ENCODE data around the gene PLEK2. TPM values are rescaled to one million over a fixed set of nuclear protein-coding genes. Genes with fewer than 3 reads are reported as not detected.
"Not testable (repeated sequence)": the region's sequence is repeated elsewhere in the genome, so short reads cannot be mapped to it uniquely, and the experiment has no call there.

PLEK2 gene
- polyA plus RNA-seq, 1 donor: 0.62 TPM

DNA sequence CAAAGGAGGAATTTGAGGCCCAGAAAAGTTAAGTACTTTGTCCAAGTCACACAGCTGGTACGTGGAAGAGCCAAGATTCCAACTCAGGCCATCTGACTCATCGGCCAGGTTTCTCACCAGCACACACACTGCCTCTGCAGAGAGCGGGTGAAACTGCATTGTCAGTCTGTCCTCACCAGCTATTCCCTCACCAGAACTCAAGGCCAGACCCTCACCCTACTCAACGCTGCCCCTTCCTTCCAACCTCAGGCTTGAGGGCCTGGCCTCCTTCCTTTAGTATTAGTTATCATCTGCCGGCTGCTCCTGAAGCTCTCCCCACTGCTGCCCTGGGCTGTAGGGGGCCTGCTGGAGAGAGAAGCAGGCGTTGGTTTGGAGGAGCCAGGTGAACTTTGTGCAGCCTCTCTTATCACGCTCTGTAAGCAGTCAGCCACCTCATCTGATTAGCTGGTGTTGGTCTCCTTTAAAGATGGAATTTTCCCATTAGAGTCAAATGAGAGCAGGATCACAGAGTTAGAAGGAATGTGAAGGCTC lies 16.6 kb upstream of the PLEK2 start:
- no peak for DNase-seq

- peak; percentile 73 for DNase-seq
Observed at GRCh38 chr14:67426983-67427606, 15.1 kb upstream of the PLEK2 start.

GRCh38 chr14:67426161-67426560 lies 14.2 kb upstream of the PLEK2 start:
- DNase-seq: no peak

DNA sequence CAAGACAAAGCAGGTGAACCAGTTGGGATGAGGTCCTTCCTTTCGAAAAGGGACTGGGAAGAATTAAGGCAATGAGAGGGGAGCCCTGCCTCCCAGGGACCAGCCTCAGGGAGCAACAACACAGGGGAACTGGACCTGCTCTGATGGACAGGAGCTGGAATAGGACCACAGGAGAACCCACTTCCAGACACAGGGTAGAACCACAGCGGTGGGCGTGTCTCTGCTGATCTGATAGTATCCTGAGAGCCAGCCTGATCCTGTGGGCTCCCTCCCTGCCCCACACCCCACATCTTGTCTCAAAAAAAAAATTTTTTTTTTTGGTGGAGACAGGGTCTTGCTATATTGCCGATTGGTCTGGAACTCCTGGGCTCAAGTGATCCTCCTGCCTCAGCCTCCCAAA lies 13.6 kb upstream of the PLEK2 start:
- DNase-seq: no peak

DNA sequence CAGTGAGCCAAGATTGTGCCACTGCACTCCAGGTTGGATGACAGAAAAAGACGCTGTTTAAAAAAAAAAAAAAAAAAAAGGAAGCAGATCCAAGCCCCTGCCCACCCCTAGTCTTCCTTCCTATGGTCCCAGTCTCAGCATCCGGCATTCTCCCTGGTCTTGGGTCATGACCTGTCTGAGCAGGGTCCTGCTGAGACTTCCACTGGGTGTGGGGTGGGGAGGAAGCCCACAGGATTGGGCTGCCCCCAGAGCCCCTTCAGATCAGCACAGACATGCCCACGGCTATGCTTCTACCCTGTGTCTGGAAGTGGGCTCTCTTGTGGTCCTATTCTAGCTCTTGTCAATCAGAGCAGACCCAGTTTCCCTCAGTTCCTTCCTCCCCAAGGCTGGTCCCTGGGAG lies 12.6 kb upstream of the PLEK2 start:
- DNase-seq: no peak

DNA sequence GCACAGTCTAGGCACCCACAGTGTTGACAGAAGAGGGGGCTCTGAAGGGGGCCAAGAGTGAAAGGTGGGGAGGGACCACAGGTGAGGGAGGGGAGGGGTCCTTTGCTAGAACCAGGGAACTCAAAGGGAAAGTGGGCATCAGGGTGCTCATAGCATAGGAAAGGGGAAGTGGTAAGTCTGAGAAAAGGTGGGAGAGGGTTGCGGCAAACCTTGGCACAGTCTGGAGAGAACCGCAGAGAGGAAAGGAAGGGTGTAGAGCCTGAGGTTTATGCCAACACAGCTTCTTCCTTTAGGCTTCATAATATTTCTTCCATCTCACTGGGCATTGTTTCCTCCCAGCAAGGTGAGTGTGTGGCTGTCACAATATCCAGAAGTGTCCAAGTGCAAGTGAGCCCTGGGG lies 11.5 kb upstream of the PLEK2 start:
- DNase-seq: no peak

- DNase-seq: no peak
Observed at GRCh38 chr14:67421356-67422224, 9.6 kb upstream of the PLEK2 start.

DNA sequence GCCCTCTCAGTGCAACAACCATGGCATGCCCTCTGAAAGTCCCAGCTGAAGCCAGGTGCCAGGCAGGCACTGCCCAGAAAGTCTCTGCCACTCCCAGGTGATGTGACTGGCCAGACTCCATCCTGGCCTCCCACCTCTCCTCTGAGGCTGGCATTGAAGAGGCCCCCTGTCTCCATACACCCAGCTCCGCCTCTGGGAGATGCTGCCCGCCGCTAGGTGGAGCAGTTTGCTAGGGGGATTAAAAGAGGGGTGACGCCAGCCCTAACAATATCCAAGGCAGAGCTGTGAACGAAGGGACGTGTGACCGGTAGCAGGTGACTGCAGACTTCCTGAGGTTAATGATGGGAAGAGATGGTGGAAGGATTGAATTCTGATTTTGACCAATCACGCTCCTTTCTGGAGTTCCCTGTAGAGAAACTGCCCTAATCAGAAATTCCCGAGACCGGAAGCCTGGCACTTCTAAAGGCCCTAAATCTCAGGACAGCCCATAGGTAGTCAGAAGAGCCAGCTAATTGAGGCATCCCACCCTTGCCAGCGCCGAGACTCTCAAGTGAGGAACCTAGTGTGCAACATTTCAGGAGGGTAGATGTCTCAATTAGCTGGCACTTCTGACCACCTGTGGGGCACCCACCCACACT lies 8.3 kb upstream of the PLEK2 start:
- DNase-seq: no peak

GRCh38 chr14:67418401-67419191 lies 6.6 kb upstream of the PLEK2 start:
- DNase-seq: no peak

GRCh38 chr14:67417633-67418032 lies 5.7 kb upstream of the PLEK2 start:
- DNase-seq: no peak

- no peak for DNase-seq
Observed at GRCh38 chr14:67416810-67417209, 4.8 kb upstream of the PLEK2 start.

DNA sequence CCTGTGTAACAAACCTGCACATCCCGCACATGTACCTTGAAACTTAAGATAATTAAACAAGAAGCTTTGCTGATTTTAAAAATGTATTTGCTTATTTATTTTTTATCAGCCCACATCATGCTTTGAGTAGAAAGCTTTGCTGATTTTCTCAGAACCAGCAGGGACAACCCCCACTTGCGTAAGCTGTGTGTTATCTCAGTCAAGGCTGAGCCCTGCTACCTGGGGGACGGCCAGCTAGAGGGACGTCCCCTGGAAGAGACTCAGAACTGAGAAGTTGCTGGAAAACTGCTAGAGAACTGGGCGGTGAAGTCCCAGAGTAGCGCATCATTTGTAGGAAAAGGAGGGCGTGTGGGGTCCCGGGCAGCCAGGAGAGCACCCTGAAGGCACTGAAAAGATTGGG lies 4.1 kb upstream of the PLEK2 start:
- DNase-seq: no peak

- DNase-seq: not testable (repeated sequence)
Observed at GRCh38 chr14:67415610-67416009, 3.6 kb upstream of the PLEK2 start.

DNA sequence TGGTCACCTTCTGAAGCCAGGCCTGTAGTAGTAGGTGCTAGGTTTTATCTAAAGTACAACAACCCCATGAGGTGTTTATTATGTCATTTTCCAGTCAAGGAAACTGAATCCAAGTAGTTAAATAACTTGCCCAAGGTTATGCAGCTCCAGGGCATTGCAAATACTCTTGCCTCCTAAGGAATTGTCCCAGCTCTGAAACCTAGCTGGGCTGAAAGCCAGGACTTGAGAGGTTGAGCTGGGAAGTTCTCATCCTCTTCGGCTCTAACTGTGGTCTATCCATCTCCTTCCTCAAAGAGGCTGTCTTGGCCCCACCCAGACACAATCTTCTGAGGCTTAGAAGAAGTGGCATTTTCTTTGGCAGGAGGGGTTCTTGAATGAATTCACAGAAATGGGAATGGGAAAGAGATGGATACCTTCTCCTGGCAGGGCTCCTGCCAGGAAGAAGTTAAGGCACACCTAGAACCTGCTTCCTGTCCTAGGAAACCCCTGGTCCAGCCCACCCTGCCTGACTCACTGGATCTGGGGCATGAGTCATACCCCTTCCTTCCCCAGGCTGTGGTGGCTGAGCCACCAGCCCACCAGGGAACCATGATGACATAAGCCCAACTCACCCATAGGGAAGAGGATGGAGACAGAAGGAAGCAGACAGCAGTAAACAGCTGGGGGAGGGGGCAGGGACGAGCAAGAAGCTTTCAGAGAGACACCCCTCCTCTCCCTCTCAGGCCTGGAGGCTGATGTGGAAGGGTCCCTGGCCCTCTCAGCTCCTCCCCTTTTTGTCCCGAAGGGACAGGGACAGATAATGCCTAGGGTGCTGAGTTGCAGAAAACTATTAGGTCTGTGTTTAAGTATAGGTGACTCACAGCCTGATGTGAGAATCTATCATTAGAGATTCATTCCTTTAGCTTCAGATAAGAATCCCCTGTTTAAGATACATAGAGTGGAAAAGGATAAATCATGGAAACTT lies 2.1 kb upstream of the PLEK2 start:
- DNase-seq: no peak

DNA sequence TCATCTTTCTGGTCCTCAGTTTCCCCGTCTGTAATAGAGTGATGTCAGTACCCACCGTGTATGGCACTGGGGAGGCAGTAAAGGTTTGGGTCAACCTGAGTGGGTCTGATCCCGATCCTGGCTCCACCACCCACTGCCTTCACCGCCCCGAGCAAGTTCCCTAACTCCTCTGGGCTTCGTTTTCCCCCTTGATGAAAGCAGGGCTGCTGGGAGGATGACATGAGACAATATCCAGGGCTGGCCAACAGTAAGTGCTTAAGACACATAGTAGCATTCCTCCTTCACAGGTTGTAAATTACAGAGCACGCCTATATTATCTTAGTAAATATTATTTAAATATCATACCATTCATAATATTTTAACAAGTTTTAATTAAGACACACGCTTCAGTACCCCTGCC lies 595 bp downstream of the PLEK2 start:
- DNase-seq: no peak

- DNase-seq: no peak
Observed at GRCh38 chr14:67410313-67410712, 1.7 kb downstream of the PLEK2 start.

GRCh38 chr14:67409461-67409860 lies 2.5 kb downstream of the PLEK2 start:
- DNase-seq: no peak

DNA sequence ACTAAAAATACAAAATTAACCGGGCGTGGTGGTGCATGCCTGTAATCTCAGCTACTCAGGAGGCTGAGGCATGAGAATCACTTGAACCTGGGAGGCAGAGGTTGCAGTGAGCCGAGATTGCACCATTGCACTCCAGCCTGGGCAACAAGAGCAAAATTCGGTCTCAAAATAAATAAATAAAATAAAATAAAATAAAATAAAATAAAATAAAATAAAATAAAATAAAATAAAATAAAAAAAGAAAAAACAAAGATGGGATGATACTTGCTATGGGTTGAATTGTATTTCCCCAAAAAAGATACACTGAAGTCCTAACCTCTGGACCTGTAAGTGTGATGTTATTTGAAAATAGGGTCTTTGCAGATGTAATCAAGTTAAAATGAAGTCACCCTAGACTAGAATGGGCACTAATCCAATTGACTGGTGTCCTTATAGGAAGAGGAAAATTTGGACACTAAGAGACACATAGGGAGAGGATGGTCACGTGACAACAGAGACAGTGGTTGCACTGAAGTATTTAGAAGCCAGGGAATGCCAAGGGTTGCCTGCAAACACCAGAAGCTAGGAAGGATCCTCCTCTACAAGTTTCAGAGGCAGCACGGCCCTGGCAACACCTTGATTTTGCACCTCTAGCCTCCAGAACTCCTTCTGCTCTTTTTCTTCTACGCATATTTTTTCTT lies 3.7 kb downstream of the PLEK2 start:
- not testable (repeated sequence) for DNase-seq

GRCh38 chr14:67405771-67406170 lies 6.2 kb downstream of the PLEK2 start:
- no peak for DNase-seq

DNA sequence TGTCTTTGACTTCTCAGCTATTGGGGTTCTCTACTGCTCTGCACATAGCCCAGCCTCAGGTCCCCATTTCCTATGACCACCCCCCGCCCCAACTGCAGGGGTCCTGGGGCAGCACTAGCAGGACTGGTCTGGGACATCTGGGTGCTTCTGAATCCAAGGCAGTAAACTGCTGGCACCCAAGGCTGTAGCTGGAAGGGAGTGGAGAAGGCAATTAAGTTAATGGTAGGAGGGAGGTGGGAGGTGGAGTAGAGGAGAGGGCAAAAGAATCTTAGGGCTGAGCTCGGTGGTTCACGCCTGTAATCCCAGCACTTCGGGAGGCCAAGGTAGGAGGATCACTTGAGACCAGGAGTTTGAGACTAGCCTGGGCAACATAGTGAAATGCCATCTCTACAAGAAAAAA lies 11.5 kb downstream of the PLEK2 start:
- no peak for DNase-seq

DNA sequence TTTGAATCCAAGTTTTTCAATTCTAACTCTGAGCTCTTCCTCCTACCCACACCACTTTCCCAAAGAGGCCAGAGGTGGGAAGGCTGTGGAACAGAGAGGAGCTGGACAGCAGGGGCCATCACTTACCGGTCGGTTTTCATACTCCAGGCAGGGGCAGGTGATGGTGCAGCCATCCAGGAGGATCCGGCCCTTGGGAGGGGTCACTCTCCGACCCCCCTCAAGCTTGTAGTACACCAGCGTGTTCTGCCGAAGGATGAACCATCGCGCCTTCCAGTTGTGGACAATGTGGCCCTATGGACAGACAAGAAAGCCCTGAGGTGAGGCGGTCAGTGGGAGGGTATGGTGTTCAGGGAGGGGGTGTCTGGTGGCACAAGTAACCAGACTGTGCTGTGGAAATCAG lies 14.4 kb downstream of the PLEK2 start:
- no peak for DNase-seq

Measured in hindlimb muscle (tissue), 1 donor.